Epithelial cell of proximal tubule (primary cell): Measurements from ENCODE around the gene FLACC1. TPM values are rescaled to one million over a fixed set of nuclear protein-coding genes. Genes with fewer than 3 reads are reported as not detected.

Experiments used
- DNase-seq: peaks from one replicate; pipeline ENCODE4 v3.0.0-alpha.2; 2011; ENCODE audit warnings: low read depth
- H3K4me3 ChIP-seq: 2 replicates; pipeline ENCODE4 v1.5.1; 2011; ENCODE audit warnings: low read depth, mild to moderate bottlenecking, low read length
- CTCF ChIP-seq: conservative IDR thresholded peaks from 2 replicates; pipeline ENCODE4 v1.5.1; 2012; ENCODE audit warnings: low read depth, mild to moderate bottlenecking, low read length
- total RNA-seq: library from RNA; depleted of rRNA; stranded (reverse); fragments of >200 nt; gene quantifications from 2 replicates; pipeline ENCODE4 v1.2.3, GENCODE V29; 2015

Gene FLACC1
- total RNA-seq, 1 donor from 2014 or later, result not detected

GRCh38 chr2:201349601-201350000, 7.5 kb downstream of the FLACC1 start:
- H3K4me3 ChIP-seq, result no peak overlapping the region
- DNase-seq, result no peak
- no peak for TF ChIP-seq CTCF

- TF ChIP-seq CTCF, result no peak
- no peak for DNase-seq
- no peak overlapping the region for H3K4me3 ChIP-seq
These were observed 8.4 kb downstream of the FLACC1 start for GRCh38 chr2:201348758-201349157.

GRCh38 chr2:201347138-201347537, 10.0 kb downstream of the FLACC1 start:
- no peak for TF ChIP-seq CTCF
- H3K4me3 ChIP-seq, result no peak overlapping the region
- no peak for DNase-seq

- H3K4me3 ChIP-seq, result no peak overlapping the region
- DNase-seq, result no peak
- no peak for TF ChIP-seq CTCF
These were observed 11.4 kb downstream of the FLACC1 start for GRCh38 chr2:201345625-201346213.

- no peak overlapping the region for H3K4me3 ChIP-seq
- DNase-seq, result no peak
- peak; percentile 19 for TF ChIP-seq CTCF
These were observed 12.3 kb downstream of the FLACC1 start for GRCh38 chr2:201344663-201345366.

GRCh38 chr2:201343559-201343958, 13.6 kb downstream of the FLACC1 start:
- H3K4me3 ChIP-seq, result no peak overlapping the region
- TF ChIP-seq CTCF, result no peak
- no peak for DNase-seq

- TF ChIP-seq CTCF, result no peak
- no peak overlapping the region for H3K4me3 ChIP-seq
- DNase-seq, result no peak
These were observed 14.2 kb downstream of the FLACC1 start for GRCh38 chr2:201342923-201343322.
